Choroid plexus epithelial cell (primary cell): ENCODE results near the gene PPM1B.

Experiments
- DNase-seq: peaks from one replicate; pipeline ENCODE4 v3.0.0-alpha.2; 2010; ENCODE audit warnings: low read depth
- H3K4me3 ChIP-seq: 2 replicates; pipeline ENCODE4 v1.5.1; 2011; ENCODE audit warnings: low read depth, mild to moderate bottlenecking, control low read depth, low read length, moderate library complexity
- TF ChIP-seq, protein P1 (sequence below): conservative IDR thresholded peaks from 2 replicates; pipeline ENCODE4 v1.5.1; 2011; ENCODE audit warnings: low read depth, mild to moderate bottlenecking, control low read depth, inconsistent platforms, low read length, moderate library complexity

PPM1B gene

DNA sequence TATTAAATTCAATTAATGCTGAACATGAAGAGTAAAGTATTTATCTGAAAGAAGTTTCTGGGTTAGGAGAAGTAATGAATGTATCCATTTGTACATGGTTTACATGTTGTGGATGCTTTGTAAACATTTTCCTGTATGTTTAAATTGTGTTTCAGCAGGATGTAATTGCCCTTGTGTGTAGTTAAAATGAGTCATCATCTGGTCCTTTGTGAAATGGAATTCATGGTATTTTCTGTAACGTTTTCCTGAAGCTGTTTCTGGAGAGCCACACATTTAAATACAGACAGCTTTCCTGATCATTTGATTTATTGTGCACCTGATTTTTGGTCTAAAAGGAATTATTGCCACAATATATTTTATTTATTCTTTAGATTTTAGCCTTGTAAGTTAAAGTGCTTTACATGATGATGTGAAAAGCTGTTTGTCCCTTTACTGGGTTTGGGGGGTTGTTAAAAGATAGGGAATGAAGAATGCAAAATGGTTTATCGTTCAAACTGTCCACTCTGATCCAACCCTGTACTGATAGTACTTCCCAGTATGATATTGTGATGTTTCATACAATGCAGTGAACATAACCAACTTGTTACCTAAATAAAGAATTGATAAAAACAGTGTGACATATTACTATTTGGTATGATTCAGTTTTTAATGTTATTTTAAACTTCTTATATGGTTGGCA lies 64.9 kb downstream of the PPM1B start:
- TF ChIP-seq, protein P1, sequence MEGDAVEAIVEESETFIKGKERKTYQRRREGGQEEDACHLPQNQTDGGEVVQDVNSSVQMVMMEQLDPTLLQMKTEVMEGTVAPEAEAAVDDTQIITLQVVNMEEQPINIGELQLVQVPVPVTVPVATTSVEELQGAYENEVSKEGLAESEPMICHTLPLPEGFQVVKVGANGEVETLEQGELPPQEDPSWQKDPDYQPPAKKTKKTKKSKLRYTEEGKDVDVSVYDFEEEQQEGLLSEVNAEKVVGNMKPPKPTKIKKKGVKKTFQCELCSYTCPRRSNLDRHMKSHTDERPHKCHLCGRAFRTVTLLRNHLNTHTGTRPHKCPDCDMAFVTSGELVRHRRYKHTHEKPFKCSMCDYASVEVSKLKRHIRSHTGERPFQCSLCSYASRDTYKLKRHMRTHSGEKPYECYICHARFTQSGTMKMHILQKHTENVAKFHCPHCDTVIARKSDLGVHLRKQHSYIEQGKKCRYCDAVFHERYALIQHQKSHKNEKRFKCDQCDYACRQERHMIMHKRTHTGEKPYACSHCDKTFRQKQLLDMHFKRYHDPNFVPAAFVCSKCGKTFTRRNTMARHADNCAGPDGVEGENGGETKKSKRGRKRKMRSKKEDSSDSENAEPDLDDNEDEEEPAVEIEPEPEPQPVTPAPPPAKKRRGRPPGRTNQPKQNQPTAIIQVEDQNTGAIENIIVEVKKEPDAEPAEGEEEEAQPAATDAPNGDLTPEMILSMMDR, result no peak
- DNase-seq, result peak; percentile 76
- H3K4me3 ChIP-seq, result no peak overlapping the region

DNA sequence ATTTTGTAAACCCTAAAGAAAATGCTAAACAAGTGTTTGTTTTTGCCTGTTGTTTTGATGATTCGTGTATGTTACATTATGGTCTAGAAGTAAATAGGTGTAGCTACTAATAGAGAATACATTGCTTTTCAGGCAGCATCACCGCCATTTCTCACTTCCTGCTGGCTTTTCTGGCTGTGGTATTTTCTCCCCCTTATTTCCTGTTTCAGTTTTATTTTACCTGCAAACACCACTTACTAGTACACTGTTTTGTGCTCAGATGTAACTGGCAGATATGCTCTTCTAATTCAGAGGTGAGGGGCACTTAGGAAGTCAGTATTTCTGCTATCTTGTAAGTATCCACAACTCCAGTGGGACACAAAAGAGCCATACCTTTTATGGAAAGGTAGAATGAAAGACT lies 68.5 kb downstream of the PPM1B start:
- no peak overlapping the region for H3K4me3 ChIP-seq
- DNase-seq, result no peak
- TF ChIP-seq, protein P1, result no peak

DNA sequence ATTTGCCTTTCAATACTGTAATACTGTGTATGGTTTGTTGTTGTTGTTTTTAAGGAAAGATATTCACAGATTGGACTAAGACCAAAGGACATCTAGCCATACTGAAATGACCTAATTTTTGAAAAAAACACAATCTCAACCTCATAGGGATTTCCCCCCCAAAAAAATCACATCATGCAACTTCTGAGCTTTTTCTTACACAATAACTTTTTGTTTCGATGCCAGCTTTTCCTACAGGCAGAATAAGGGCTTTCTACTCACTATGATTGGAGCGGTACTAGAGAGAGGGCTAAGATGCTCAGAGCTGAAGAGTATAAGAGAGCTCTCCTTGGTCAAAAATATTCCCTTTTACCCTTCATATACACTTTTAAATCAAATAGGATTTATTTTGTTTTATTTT lies 74.2 kb downstream of the PPM1B start:
- DNase-seq, result peak; percentile 28
- TF ChIP-seq, protein P1, result no peak
- no peak overlapping the region for H3K4me3 ChIP-seq

DNA sequence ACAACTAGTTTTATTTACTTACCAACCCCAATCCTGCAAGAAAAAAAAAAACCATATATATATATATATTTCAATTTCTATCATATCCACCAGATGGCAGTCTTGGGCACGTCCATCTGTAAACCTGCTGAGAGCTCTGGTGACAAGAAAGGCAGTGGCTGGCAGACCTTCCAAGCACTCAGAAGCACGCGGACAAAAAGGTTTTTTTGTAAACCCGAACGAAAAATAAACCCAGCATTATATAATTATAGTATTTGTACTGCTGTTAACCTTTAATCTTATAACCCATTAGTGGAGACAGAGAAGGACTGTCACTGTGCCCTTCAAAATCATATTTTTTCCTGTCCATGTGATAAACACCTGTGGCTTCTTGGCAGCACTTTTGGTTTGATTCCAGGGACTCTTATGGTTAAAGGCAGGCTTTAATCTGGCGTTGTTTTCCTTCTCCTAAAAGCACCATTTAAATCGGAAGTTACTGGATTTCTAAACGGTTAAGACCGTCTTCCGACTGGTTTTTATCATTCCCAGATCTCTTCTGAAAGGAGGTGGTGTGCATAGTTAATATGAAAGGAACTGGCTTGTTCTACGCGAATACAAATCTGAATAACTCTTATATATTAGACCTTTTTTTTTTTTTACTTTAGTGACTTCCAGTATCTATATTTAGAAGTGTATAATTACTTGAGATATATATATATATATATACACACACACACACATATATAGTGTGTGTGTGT lies 75.6 kb downstream of the PPM1B start:
- peak; percentile 82 for DNase-seq
- peak overlapping the region; percentile 15 for H3K4me3 ChIP-seq
- TF ChIP-seq, protein P1, result peak; percentile 69

DNA sequence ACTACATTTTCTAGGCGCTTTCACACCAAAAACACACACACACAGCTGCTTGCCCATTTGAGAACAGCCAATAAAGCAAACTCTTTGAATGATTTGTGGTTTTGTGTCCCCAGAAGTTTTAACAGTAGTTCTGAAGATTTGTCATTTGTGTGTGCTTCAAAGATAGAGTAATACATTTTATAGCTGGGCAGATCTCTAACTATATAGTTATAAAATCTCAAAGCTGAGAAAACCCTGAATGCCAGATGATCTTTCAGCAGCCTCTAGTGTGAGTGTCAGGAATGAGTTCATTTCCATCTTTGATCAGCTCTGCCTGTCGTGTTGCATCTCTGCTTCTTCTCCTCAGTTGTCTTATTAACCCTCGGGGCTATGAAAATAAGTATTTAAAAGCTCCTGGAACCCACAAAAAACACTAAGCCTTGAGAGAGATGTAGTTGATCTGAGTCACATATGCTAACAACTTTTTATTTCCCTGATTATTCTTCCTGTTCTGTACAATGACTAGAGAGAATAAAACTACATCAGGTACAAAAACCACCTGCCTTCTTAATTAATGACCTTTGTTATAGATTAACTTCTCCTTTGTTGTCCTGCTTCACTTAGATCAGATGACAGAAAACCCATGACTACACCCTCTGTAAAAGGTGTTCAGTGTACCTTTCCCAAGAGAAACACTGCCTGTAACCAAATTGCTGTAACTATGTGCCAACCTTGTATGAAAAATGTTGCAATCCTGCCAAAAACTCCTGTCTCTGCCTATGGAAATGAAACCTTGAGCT lies 76.6 kb downstream of the PPM1B start:
- TF ChIP-seq, protein P1, result no peak
- no peak overlapping the region for H3K4me3 ChIP-seq
- DNase-seq, result no peak

DNA sequence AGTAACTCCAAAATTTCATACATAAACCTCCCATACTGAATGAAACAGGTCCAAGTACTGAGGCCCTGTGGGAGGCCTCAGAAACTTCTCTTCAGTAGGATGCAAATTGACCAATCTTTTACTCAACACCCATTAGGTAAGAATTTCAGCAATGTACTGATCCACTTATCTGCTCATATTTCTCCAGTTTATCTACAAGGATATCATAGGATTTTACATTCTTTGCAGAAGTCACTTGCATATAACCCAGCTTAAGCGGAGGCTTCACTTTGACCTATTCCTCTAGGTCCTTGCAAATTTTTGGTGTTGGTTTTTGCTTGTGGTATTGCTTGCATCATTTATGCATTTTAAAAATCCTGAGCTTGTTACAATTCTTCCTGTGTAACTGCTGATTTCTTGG lies 77.8 kb downstream of the PPM1B start:
- TF ChIP-seq, protein P1, result no peak
- H3K4me3 ChIP-seq, result no peak overlapping the region
- DNase-seq, result peak; percentile 63
